Astrocyte (in vitro differentiated cells and primary cell): ENCODE results near the gene CNST.

ENCODE experiments used
- EZH2 ChIP-seq: IDR thresholded peaks from 2 replicates; pipeline ENCODE4 v1.6.1; 2012; ENCODE audit warnings: mild to moderate bottlenecking, low read length, inconsistent platforms; ENCODE audit not compliant: insufficient read depth
- TF ChIP-seq, protein P1 (sequence below): IDR thresholded peaks from 2 replicates; pipeline ENCODE4 v1.5.1; 2011; ENCODE audit warnings: low read depth, mild to moderate bottlenecking, inconsistent platforms, low read length, moderate library complexity; ENCODE audit not compliant: insufficient read depth

DNA sequence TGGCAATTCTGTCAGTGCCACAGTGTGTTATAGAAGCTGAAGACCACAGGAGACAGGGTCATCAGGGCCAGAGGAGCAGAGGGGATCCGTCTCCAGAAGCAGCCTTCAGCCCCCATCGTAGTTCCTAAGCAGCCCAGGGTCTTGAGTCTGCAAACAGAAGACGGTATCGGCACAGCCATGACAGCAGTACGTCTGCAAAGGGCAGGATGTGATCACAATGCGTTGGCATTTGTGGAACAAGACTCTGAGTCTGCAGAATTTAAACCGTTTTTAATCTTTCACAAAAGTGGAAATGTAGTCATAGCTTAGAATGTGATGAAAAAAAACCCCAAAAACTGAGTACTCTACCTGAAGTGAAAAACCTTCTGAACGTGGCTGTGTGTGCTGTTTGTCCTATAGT lies 113.9 kb downstream of the CNST start:
- TF ChIP-seq EZH2 = no peak
- TF ChIP-seq, protein P1, sequence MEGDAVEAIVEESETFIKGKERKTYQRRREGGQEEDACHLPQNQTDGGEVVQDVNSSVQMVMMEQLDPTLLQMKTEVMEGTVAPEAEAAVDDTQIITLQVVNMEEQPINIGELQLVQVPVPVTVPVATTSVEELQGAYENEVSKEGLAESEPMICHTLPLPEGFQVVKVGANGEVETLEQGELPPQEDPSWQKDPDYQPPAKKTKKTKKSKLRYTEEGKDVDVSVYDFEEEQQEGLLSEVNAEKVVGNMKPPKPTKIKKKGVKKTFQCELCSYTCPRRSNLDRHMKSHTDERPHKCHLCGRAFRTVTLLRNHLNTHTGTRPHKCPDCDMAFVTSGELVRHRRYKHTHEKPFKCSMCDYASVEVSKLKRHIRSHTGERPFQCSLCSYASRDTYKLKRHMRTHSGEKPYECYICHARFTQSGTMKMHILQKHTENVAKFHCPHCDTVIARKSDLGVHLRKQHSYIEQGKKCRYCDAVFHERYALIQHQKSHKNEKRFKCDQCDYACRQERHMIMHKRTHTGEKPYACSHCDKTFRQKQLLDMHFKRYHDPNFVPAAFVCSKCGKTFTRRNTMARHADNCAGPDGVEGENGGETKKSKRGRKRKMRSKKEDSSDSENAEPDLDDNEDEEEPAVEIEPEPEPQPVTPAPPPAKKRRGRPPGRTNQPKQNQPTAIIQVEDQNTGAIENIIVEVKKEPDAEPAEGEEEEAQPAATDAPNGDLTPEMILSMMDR = no peak
